Neural cell (in vitro differentiated cells): Measurements from ENCODE around the gene MTG1.

ENCODE experiments used
- EZH2 ChIP-seq: fragments of 200-600, 300-800 bp; shearing (Covaris generic), sonication (generic); IDR thresholded peaks from 2 replicates; pipeline ENCODE4 v1.6.1; 2014; ENCODE audit warnings: antibody characterized with exemption, low read length, borderline replicate concordance, mild to moderate bottlenecking; ENCODE audit not compliant: insufficient read depth, poor library complexity, severe bottlenecking
- POLR2AphosphoS5 ChIP-seq: IDR thresholded peaks from 2 replicates; pipeline ENCODE4 v1.6.1; 2012
- SMC3 ChIP-seq: fragments of 450-650 bp; conservative IDR thresholded peaks from 2 replicates; pipeline ENCODE4 v1.6.1; 2014; ENCODE audit warnings: antibody characterized with exemption, mild to moderate bottlenecking, moderate library complexity; ENCODE audit not compliant: poor library complexity
- TAF1 ChIP-seq: IDR thresholded peaks from 2 replicates; pipeline ENCODE4 v1.6.1; 2012; ENCODE audit warnings: low read depth
- TF ChIP-seq, protein P1 (sequence below): fragments of 450-650 bp; IDR thresholded peaks from 2 replicates; pipeline ENCODE4 v1.5.1; 2014; ENCODE audit warnings: antibody characterized with exemption, mild to moderate bottlenecking, moderate library complexity; ENCODE audit not compliant: poor library complexity, severe bottlenecking
- TF ChIP-seq, protein P2 (sequence below): IDR thresholded peaks from 2 replicates; pipeline ENCODE4 v1.6.1; 2012; ENCODE audit warnings: borderline replicate concordance

DNA sequence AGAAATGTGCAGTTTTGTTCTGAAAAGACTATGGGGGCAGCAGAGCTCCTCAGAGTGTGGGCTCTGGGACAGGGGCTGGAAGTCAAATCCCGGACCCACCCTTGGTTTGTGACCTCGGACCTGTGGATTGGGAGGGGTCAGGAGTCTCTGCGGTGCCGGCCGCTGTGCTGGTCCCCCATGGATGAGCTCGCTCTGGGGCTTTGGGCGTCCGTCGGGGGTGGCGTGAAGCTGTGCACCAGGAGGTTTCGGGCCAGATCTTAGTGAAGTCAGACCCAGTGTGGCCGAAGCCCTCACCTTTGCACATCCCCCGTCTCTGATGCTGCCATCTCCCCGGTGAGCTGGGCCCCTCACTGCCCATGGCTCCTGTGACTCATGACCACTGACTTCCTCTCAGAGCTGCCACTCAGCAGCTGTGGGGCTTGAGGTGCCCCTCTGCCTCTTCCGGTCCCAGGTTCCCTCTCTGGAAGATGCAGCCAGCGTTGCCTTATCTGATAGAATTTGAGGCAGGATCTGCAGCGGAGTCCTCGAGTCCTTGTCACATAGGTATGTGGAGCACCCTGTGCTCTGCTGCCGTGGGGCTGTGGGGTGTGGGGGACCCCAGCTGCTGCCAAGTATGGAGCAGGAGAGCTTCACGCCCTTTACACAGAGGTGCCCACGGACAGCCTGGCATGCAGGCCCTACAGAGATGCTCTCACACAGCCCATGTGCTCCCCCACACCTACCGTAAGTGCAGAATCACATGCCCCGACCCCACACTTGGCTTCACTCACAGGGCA, 48.4 kb downstream of the MTG1 start:
- TF ChIP-seq, protein P1, sequence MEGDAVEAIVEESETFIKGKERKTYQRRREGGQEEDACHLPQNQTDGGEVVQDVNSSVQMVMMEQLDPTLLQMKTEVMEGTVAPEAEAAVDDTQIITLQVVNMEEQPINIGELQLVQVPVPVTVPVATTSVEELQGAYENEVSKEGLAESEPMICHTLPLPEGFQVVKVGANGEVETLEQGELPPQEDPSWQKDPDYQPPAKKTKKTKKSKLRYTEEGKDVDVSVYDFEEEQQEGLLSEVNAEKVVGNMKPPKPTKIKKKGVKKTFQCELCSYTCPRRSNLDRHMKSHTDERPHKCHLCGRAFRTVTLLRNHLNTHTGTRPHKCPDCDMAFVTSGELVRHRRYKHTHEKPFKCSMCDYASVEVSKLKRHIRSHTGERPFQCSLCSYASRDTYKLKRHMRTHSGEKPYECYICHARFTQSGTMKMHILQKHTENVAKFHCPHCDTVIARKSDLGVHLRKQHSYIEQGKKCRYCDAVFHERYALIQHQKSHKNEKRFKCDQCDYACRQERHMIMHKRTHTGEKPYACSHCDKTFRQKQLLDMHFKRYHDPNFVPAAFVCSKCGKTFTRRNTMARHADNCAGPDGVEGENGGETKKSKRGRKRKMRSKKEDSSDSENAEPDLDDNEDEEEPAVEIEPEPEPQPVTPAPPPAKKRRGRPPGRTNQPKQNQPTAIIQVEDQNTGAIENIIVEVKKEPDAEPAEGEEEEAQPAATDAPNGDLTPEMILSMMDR, result no peak
- no peak for TF ChIP-seq TAF1
- TF ChIP-seq POLR2AphosphoS5, result no peak
- TF ChIP-seq, protein P2, sequence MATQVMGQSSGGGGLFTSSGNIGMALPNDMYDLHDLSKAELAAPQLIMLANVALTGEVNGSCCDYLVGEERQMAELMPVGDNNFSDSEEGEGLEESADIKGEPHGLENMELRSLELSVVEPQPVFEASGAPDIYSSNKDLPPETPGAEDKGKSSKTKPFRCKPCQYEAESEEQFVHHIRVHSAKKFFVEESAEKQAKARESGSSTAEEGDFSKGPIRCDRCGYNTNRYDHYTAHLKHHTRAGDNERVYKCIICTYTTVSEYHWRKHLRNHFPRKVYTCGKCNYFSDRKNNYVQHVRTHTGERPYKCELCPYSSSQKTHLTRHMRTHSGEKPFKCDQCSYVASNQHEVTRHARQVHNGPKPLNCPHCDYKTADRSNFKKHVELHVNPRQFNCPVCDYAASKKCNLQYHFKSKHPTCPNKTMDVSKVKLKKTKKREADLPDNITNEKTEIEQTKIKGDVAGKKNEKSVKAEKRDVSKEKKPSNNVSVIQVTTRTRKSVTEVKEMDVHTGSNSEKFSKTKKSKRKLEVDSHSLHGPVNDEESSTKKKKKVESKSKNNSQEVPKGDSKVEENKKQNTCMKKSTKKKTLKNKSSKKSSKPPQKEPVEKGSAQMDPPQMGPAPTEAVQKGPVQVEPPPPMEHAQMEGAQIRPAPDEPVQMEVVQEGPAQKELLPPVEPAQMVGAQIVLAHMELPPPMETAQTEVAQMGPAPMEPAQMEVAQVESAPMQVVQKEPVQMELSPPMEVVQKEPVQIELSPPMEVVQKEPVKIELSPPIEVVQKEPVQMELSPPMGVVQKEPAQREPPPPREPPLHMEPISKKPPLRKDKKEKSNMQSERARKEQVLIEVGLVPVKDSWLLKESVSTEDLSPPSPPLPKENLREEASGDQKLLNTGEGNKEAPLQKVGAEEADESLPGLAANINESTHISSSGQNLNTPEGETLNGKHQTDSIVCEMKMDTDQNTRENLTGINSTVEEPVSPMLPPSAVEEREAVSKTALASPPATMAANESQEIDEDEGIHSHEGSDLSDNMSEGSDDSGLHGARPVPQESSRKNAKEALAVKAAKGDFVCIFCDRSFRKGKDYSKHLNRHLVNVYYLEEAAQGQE, result no peak
- no peak for TF ChIP-seq SMC3
- TF ChIP-seq EZH2, result no peak
